Loucy (cell line): ENCODE results near the gene UBXN7.

Experiments
- EZH2phosphoT487 ChIP-seq: fragments of 200-600 bp; IDR thresholded peaks from 2 replicates; pipeline ENCODE4 v1.6.1; 2018; ENCODE audit warnings: antibody characterized with exemption, mild to moderate bottlenecking, moderate library complexity, borderline replicate concordance
- TF ChIP-seq, protein P1 (sequence below): fragments of 200-600 bp; sonication (generic); conservative IDR thresholded peaks from 2 replicates; pipeline ENCODE4 v1.5.1; 2014; ENCODE audit warnings: mild to moderate bottlenecking, antibody characterized with exemption, low read length

DNA sequence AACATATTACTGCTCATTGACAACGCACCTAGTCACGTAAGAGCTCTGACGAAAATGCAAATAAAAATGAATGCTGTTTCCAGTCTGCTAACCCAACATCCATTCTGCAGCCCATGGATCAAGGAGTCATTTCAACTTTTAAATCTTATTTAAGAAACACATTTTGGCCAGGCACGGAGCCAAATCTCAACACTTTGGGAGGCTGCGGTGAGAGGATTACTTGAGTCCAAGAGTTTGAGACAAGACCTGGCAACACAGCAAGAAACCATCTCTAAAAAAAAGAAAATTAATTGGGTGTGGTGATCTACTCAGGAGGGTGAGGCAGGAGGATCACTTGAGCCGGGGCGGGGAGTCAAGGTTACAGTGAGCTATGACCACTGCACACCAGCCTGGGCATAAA is 71.6 kb downstream of the UBXN7 start:
- TF ChIP-seq, protein P1, sequence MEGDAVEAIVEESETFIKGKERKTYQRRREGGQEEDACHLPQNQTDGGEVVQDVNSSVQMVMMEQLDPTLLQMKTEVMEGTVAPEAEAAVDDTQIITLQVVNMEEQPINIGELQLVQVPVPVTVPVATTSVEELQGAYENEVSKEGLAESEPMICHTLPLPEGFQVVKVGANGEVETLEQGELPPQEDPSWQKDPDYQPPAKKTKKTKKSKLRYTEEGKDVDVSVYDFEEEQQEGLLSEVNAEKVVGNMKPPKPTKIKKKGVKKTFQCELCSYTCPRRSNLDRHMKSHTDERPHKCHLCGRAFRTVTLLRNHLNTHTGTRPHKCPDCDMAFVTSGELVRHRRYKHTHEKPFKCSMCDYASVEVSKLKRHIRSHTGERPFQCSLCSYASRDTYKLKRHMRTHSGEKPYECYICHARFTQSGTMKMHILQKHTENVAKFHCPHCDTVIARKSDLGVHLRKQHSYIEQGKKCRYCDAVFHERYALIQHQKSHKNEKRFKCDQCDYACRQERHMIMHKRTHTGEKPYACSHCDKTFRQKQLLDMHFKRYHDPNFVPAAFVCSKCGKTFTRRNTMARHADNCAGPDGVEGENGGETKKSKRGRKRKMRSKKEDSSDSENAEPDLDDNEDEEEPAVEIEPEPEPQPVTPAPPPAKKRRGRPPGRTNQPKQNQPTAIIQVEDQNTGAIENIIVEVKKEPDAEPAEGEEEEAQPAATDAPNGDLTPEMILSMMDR, result no peak
- TF ChIP-seq EZH2phosphoT487, result no peak
